Ramos (cell line): Measurements from ENCODE around the gene TBC1D22A.
"Not testable (repeated sequence)": the region's sequence is repeated elsewhere in the genome, so short reads cannot be mapped to it uniquely, and the experiment has no call there.

ENCODE experiments used
- in situ Hi-C: fragments of 300-500 bp; cut with MboI; formaldehyde crosslinking; loops from one replicate; pipeline ENCODE4 v1.14.3; 2022; ENCODE audit warnings: low sequenced_read_pairs; ENCODE audit not compliant: unreplicated experiment

TBC1D22A gene

DNA sequence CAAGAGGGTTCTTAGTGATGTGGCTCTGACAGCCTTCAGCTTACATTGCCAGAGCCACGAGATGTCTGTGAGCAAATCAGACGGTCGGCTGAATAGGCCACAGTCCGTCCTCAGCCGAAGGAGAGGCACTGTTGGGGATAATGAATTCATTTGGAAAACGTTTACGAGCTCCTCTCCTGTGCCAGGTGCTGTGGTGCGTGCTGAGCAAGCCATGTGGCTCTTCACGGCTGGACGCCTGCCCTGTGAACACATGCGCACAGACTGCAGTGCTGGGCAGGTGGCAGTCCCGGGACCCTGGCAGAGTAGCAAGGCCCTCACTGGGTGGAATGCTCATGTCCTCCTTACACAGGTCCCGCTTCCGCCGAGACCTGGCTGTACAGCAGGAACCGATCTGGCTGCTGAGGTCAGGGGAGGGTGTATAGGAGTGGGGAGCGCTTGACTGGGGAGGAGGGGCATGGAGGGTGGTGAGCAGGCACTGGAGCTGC is 6.8 kb downstream of the TBC1D22A start:
- in situ Hi-C loops, result loop anchor here (25.0 kb wide), 2 partner anchors 982 to 1318 kb away; no protein-coding TSS in a partner anchor

DNA sequence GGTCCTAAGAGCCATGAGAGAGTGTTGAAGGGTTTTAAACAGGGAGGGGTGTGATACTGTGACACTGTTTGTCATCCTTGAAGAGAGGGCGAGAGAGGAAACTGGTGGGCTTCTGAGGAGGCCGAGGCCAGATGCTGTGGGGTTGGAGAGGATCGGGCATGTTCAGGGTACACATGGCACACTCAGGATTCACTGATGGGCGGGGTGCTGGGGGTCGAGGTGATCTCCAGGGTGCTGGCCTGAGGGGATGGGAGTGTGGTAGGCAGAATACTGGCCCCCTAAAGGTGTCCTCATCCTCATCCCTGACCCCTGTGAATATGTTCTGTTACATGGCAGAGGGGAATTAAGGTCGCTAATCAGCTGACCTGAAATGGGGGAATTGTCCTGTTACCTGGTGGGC is 7.3 kb downstream of the TBC1D22A start:
- in situ Hi-C loops, result loop anchor here (25.0 kb wide), 2 partner anchors 982 to 1318 kb away; no protein-coding TSS in a partner anchor

DNA sequence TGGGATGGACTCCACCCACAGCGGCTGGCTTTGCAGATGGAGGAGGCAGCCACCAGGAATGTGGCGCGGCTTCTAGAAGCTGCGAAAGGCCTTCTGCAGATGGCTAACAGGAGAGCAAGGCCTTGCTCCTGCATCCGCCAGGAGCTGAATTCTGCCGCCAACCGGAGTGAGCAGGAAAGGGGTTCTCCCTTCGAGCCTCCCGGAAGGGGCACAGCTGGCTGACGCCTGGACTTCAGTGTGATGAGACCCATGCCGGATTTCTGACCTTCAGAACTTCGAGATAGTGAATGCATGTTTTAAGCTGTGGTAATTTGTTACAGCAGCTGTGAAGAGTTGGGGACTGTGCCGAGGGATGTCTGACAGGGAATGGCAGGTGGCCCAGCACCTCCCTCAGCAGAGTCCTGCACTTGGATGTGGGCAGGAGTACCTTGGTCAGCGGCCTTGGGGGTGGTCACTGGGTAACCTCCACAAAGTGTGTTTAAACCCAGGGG is 7.7 kb downstream of the TBC1D22A start:
- in situ Hi-C loops, result loop anchor here (25.0 kb wide), 2 partner anchors 983 to 1317 kb away; no protein-coding TSS in a partner anchor

DNA sequence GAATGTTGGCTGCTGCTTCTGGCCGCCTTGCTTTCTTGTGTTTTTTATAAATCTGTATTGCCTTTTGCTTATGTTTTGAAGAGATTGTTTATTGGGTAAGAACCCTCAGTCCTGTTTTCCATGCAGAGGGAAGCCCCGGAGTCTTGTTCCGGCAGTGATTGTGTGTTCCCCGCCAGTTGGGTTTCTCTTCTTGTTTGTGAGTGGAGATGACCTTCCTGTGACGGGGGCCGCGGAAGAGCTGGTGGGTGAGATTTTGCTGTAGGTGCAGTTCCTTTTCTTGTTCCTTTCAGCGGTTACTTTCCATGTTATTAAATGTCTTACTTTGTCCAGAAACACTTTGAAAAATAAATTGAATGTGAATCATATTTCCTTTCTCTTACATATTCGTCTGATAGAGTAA is 8.3 kb downstream of the TBC1D22A start:
- in situ Hi-C loops, result loop anchor here (25.0 kb wide), 2 partner anchors 983 to 1317 kb away; no protein-coding TSS in a partner anchor

DNA sequence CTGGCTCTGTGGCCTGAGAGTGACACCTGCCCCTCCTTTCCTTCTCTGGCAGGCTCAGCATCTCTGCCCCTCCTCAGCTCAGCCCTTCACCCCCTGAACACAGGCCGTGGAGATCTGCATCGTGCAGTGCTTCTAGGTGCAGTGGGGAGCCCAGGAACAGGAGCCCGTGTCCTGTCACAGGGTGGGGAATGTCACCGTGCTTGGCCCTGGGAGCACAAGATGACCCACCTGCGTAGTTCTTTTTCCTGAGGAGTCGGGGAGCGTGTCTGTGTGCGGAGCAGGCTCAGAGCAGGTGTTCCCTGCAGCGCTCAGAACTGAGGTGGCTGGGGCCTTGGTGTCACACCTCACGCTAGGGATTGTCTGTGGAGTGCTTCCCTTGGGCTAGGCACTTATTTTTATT is 10.6 kb downstream of the TBC1D22A start:
- in situ Hi-C loops, result loop anchor here (25.0 kb wide), 2 partner anchors 986 to 1314 kb away; no protein-coding TSS in a partner anchor

DNA sequence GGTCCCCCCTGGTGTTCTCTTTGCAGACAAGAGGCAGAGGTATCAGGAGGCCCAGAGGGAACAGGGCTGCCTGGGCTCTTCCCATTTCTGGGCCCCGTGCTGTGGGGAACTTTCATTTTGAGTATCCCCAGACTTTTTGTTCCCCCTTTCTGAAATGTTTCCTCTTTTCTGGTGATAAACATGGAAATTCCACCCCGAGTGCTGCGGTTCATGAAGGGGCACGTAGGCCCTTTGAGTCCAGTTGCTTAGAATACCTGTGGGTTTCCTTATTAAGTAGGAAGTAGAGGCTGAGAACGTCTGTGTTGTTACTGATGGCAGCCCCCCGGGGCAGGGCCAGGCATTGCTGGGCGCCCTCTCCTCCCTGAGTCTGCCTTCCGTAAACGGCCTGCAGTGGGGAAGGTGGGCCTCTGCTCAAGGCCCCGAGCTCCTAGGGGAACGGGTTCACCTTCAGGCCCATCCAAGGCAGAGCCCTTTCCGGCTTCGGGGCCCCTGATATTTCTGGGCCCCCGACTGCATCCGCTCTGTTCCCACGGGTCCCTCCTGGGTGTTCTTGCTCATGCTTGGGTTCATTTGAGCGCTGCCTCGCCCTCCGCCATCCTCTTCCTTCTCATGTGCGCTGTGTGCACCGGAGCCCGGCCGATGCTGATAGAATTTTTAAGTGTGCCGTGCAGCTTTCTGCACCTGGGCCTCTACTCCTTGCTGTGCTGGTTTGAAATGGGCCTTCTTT is 12.0 kb downstream of the TBC1D22A start:
- in situ Hi-C loops, result loop anchor here (25.0 kb wide), 2 partner anchors 987 to 1313 kb away; no protein-coding TSS in a partner anchor

DNA sequence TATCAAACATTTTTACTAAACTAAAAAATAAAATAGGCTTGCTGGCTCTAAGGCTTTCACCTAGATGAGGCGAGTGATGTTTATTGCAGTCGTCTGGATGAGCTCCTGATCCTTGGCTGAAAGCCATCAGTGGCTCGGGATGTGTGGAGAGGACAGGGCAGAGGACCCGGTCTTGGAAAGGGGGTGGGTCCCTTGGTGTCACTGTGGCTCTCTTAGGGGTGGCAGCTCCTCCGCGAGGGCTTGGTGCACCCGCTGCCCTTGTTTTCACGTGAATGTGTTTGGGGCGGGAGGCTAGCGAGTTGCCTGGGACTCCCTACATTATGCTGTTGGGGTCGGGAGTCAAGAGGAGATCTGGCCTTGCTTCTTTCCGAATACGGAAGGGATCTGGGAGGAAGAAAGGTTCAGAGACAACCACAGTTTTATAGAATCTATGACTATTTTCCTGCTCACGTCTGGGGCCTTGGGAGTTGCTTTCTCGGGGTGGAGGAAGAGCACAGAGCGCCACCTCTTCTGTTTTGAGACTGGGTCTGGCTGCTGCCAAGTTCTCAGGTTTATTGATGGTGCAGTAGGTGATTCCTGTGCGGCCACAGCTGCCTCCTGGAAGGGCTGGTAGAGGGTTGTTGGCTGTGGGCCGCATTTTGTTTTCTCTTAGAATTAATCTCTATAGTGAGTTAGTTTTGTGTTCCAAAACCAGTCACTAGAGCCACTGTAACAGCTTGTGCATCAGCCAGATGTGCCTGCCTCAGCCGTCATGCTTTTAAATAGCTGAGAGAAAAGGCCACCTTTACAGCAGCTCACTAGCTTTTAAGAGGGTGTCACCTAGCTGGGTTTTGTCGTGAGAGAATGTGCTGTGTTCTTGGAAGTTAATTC is 12.8 kb downstream of the TBC1D22A start:
- in situ Hi-C loops, result loop anchor here (25.0 kb wide), 2 partner anchors 988 to 1312 kb away; no protein-coding TSS in a partner anchor

DNA sequence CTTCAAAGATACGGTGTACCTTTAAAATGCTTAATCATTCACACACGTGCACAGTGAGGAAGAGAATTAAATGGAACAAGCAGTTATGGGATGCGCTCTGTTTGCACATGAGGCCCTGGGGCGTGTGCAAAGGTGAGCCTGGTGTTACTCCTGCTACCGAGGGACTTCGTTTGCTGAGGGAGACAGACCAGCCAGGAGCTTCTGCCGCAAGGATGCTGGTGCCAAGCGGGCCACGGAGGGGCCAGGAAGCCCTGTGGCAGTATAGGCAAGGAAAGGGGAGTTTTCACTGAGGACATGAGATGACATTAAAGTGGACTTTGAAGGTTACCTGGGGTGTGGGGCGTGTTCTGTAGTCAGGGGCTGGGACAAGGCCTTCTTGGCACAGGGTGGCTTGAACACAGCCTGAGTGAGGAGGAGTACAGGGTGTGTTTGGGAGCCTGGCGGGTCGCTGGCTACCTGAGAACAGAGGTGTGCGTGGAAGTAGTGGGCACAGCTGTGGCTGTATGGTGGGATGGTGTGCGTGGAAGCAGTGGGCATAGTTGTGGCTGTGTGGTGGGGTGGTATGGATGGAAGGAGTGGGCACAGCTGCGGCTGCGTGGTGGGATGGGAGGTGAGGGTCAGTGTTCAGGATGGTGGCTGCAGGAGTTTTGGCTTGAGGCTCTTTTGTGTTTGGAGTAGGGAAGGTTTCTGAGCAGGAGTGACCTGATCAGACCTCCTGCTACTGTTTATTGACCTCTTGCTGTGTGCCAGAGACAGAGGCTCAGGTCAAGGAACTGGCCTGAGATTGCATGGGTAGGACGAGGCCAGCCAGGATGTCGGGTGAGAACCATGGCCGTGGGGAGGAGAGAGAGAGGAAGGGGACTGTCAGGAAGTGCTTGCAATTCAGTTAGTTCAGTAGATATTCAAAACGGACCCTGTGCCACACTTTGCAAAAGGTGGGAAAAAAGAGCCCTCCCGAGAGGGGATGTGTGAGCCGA is 13.7 kb downstream of the TBC1D22A start:
- in situ Hi-C loops, result no loop called here

DNA sequence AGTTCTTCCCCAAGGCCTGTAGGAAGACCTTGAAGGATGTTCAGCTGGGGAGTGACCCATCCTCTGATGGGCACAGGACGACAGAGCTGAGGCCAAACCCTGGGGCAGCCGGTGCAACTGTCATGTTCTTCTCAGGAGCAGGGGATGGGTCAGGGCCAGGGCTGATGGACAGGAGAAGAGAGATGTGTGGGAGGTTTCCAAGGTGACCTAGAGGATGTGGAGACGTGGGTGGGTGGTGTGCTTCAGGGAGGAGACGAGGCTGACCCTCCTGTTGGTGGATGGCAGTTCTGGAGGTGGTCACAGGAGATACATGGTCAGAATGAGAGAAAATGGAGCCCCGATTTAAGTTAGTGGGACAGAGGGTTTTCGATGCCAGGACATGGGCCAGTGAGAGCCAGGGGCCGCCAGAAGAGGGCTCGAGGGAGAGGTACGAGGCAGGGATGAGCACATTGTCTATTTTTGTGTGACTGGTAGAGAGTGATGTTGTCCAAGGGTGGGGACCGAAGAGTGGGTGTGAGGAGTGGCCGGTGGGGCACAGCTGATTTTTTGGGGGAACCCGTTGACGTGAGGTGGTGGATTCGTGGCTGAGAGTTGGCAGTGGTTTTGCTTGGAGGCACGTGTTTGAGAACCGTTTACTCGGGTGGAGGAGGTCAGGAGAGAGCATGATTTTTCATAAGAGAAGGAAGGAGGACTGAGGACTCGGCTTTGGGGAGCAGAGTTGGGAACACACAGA is 14.6 kb downstream of the TBC1D22A start:
- in situ Hi-C loops, result no loop called here

DNA sequence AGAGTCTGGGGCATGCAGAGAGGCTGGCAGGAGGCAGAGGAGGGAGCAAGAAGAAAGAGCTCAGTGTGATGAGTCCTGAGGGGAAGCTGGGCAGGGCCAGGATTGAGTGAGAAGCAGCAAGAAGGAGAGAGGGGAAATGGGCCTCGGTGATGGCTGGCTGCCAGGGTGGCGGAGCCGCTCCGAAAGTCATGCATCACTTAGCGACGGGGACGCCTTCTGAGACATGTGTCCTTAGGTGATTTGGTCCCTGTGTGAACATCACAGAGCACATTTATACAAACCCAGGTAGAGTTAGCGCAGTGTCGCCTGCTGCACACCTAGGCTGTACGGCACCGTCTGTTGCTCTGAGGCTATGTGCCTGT is 15.1 kb downstream of the TBC1D22A start:
- in situ Hi-C loops, result no loop called here

DNA sequence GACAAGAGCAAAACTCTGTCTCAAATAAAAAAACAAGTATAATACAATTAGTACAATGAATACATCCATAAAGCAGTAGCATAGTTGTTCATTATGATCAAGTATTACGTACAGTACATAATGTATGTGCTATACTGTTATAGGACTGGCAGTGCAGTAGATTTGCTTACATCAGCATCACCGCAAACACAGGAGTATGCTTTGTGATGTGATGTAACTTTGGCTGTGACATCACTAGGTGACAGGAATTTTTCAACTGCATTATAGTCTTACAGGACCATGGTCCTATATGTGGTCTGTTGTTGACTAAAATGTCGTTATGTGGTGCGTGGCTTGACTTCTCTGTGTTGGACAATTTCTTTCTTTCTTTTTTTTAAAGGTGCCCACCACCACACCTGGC is 16.6 kb downstream of the TBC1D22A start:
- in situ Hi-C loops, result no loop called here

DNA sequence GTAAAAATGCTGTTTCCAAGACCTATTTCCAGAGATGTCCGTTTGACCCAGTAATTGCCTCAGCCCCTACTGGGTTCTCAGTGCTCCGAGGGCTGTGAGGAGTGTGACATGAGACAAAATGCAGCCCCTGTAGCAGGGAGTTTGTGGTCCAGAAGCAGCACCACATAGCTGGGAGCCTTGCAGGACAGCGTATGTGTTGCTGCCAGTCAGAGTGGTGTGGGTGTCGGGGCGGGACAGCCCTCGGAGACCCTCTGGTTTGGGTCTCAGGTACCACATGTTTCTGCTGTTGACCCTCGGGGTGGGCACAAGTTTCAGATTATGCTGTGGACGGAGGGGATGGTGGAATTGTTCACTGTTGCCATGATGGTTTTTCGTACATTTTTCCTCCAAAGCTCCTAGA is 17.2 kb downstream of the TBC1D22A start:
- in situ Hi-C loops, result no loop called here

DNA sequence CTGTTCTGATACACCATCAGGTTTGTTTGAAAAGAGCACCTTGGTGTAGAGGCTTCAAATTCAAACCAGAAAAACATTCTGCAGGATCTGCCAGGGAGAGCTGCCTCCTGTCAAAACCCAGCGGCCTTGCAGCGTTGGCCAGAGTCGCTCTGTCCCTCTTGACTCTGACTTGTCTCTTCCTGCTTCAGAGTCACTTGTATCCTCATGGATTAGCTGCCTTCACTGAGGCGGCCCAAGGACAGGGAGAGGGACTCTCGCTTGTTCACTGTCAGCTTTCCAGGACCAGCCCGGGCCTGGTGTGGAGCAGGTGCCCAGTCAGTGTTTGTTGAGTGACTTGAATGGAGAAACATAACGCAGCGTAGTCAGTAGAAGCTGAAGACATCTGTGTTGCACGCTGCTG is 18.0 kb downstream of the TBC1D22A start:
- in situ Hi-C loops, result no loop called here

DNA sequence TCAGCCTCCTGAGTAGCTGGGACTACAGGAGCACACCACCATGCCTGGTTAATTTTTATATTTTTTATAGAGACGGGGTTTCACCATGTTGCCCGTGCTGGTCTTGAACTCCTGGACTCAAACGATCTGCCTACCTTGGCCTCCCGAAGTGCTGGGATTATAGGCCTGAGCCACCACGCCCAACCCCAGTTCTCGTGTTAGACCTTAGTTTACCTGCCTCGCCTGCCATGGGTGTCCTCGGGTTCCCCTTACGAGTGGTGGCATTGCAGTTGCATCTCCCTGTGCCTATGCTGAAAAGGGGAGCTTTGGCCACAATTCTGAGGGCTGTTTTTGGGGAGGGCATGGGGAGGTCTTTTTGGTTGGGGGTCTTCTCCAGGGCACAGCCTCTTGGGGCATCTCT is 18.8 kb downstream of the TBC1D22A start:
- in situ Hi-C loops, result no loop called here

DNA sequence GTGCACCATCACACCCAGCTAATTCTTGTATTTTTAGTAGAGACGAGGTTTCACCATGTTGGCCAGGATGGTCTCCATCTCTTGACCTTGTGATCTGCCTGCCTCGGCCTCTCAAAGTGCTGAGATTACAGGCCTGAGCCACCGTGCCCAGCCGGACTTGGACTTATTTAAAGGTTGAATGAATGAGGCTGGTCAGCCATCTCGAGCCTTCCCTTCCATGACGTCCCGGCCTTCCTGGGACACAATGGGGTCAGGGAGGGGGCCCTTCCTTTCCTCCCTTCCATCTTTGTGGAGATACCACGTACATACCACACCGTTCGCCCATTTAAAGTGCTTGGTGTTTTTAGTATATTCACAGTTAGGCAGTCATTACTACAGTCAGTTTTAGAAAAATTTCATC is 19.8 kb downstream of the TBC1D22A start:
- in situ Hi-C loops, result not testable (repeated sequence)

DNA sequence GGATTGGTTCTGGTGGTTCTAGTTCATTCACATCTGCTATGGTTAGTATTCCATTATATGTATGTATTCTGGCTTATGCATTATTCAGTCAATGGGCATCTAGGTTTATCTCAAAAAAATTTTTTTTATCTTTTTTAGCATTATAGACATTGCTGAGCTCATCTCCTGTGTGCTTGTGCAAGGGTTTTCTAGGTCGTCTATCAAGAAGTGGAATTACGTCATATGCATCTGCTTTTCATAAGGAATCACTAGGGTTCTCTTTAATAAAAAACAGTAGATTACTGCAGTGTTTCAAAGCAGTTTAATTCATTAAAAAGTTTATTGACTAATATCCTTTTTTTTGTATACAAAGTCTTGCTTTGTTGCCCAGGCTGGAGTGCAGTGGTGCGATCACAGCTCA is 21.3 kb downstream of the TBC1D22A start:
- in situ Hi-C loops, result no loop called here

DNA sequence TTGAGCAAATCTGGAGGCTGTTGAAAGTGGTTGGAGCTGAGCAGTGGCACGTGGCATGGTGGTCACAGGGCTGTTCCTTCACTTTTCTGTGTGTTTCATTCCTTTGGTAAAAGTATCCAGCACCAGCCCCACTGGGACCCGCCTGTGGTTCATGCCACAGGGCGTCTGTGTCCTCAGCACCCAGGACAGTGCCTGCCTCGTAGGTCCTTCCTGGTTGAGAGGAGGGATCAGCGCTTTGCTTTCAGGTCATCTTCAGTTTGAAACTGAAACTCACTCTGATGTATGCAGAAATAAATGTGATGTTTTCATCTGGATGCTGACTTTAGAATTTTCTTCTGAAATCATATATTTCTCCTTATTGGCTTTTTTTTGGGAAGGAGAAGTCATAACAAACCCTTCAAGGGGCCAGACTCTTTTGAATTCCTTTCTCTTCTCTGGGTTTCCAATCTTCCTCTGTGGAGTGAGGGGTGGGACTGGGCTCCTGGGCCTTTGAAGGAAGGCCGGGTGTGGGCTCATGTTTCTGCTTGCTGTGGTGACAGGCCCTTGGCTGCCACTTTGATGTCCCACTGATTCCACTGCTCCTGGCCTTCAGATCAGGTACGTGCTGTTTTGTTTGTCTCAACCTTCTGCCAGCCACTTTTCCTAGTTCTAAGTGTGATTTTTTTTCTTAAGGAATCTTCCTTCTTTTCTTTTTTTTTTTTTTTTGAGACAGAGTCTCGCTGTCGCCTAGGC is 26.2 kb downstream of the TBC1D22A start:
- in situ Hi-C loops, result no loop called here

DNA sequence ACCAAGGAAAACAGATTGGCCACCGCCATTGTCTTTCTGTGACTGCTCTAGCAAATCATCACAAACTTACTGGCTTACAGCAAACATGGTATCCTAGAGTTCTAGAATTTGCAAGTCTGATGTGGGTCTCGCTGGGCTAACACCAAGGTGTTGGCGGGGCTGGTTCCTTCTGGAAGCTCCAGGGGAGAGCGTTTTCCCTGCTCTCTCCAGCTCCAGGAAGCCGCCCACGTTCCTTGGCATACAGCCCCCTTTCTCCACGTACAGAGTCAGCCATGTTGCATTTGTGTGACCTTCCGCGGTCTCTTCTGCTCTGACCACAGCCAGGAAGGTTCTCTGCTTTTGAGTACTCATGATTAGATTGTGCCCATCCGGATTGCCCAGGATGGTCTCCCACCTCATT is 27.5 kb downstream of the TBC1D22A start:
- in situ Hi-C loops, result no loop called here
